Neuronal stem cell (in vitro differentiated cells): Measurements from ENCODE around the gene ENO4.

ENCODE experiments used
- DNase-seq: peaks from one replicate; pipeline ENCODE4 v3.0.0-alpha.2; 2013; ENCODE audit warnings: low spot score
- H2AFZ ChIP-seq: one replicate; pipeline ENCODE4 v1.6.1; 2013; ENCODE audit warnings: mild to moderate bottlenecking, low read length, inconsistent platforms
- H2AK5ac ChIP-seq: 2 replicates; pipeline ENCODE4 v1.6.1; 2013; ENCODE audit warnings: low read depth, mild to moderate bottlenecking, inconsistent platforms, low read length, moderate library complexity, mixed read lengths
- H2BK120ac ChIP-seq: 2 replicates; pipeline ENCODE4 v1.6.1; 2013; ENCODE audit warnings: low read depth, mild to moderate bottlenecking, inconsistent platforms, low read length, moderate library complexity, mixed read lengths
- H2BK12ac ChIP-seq: one replicate; pipeline ENCODE4 v1.6.1; 2013; ENCODE audit warnings: low read length, inconsistent platforms
- H2BK15ac ChIP-seq: 2 replicates; pipeline ENCODE4 v1.6.1; 2013; ENCODE audit warnings: mild to moderate bottlenecking, low read length, inconsistent platforms, mixed read lengths
- H2BK5ac ChIP-seq: one replicate; pipeline ENCODE4 v1.6.1; 2013; ENCODE audit warnings: inconsistent platforms, mild to moderate bottlenecking, low read length, moderate library complexity
- H3K14ac ChIP-seq: one replicate; pipeline ENCODE4 v1.6.1; 2013; ENCODE audit warnings: low read length, inconsistent platforms
- H3K18ac ChIP-seq: 2 replicates; pipeline ENCODE4 v1.6.1; 2013; ENCODE audit warnings: low read length, inconsistent platforms
- H3K23ac ChIP-seq: 2 replicates; pipeline ENCODE4 v1.6.1; 2013; ENCODE audit warnings: low read depth, mild to moderate bottlenecking, mixed read lengths, low read length, inconsistent platforms; ENCODE audit not compliant: poor library complexity
- H3K27ac ChIP-seq: replicated peaks from 3 replicates; pipeline ENCODE4 v1.5.1; 2013; ENCODE audit warnings: low read length, inconsistent platforms
- H3K27me3 ChIP-seq, 3 experiments: 2 replicates each; pipeline ENCODE4 v1.6.1; 2013; ENCODE audit warnings: low read length in 3 of 3, mild to moderate bottlenecking in 2 of 3, inconsistent platforms in 1 of 3, low read depth in 1 of 3, mixed read lengths in 1 of 3, moderate library complexity in 1 of 3; ENCODE audit not compliant: control insufficient read depth in 3 of 3, insufficient read depth in 3 of 3
- H3K36me3 ChIP-seq, 2 donors: replicated peaks in 1 of 2; 2 replicates each; pipeline ENCODE4 v1.6.1; 2013; ENCODE audit warnings: low read length in 2 of 2; ENCODE audit not compliant: control insufficient read depth in 2 of 2, insufficient read depth in 2 of 2
- H3K4ac ChIP-seq: 2 replicates; pipeline ENCODE4 v1.6.1; 2013; ENCODE audit warnings: inconsistent platforms, mild to moderate bottlenecking, low read length, moderate library complexity
- H3K4me1 ChIP-seq, 2 donors: 1 replicate in 1 of 2; 2 replicates in 1 of 2; pipeline ENCODE4 v1.6.1; 2013; ENCODE audit warnings: low read length in 2 of 2, low read depth in 1 of 2; ENCODE audit not compliant: control insufficient read depth in 2 of 2, insufficient read depth in 1 of 2
- H3K4me2 ChIP-seq: one replicate; pipeline ENCODE4 v1.6.1; 2013; ENCODE audit warnings: mild to moderate bottlenecking, low read length, inconsistent platforms; ENCODE audit not compliant: insufficient read depth, poor library complexity, severe bottlenecking
- H3K4me3 ChIP-seq, 2 donors: 2 replicates each; pipeline ENCODE4 v1.5.1; 2013; ENCODE audit warnings: low read length in 2 of 2, mild to moderate bottlenecking in 2 of 2, inconsistent platforms in 1 of 2, moderate library complexity in 1 of 2
- H3K79me1 ChIP-seq: one replicate; pipeline ENCODE4 v1.6.1; 2013; ENCODE audit warnings: low read depth, mild to moderate bottlenecking, inconsistent platforms, low read length, moderate library complexity
- H3K9ac ChIP-seq: one replicate; pipeline ENCODE4 v1.6.1; 2013; ENCODE audit warnings: mild to moderate bottlenecking, low read depth, low read length, inconsistent platforms; ENCODE audit not compliant: poor library complexity
- H3K9me3 ChIP-seq, 2 donors: replicated peaks in 1 of 2; 2 replicates each; pipeline versions ENCODE3 to v1.6.1; 2013; ENCODE audit warnings: low read length in 2 of 2, mild to moderate bottlenecking in 2 of 2, inconsistent platforms in 1 of 2, low read depth in 1 of 2, mixed read lengths in 1 of 2, moderate library complexity in 1 of 2; ENCODE audit not compliant: control insufficient read depth in 2 of 2, insufficient read depth in 1 of 2
- H4K8ac ChIP-seq: one replicate; pipeline ENCODE4 v1.6.1; 2013; ENCODE audit warnings: low read depth, mild to moderate bottlenecking, inconsistent platforms, low read length, moderate library complexity
- H4K91ac ChIP-seq: one replicate; pipeline ENCODE4 v1.6.1; 2013; ENCODE audit warnings: low read length, low read depth, mild to moderate bottlenecking, inconsistent platforms; ENCODE audit not compliant: poor library complexity
- WGBS, 2 donors: extraction: QIAGEN DNeasy Blood & Tissue Kit; methylation state at CpG; one replicate each; pipeline ENCODE4 v1.1.7; 2013; ENCODE audit warnings: missing lambda C conversion rate in 2 of 2, mixed read lengths in 1 of 2; ENCODE audit not compliant: insufficient read length in 2 of 2, insufficient replicate concordance in 1 of 2; ENCODE audit errors: extremely low coverage in 2 of 2; 5-methylcytosine and 5-hydroxymethylcytosine counted together

The ENO4 gene

GRCh38 chr10:116873134-116873533 lies 23.8 kb downstream of the ENO4 start:
- DNase-seq: no peak
- H2BK5ac ChIP-seq: no peak overlapping the region
- peaks cover 0 to 81% (median 0%) of the 10 kb centered on the region in 3 experiments for H3K27me3 ChIP-seq
- no peak overlapping the region for H3K9ac ChIP-seq
- no peak overlapping the region for H2AK5ac ChIP-seq
- no peaks in the 10 kb centered on the region for H3K36me3 ChIP-seq
- no peaks in the 10 kb centered on the region for H3K9me3 ChIP-seq
- H3K4ac ChIP-seq: no peak overlapping the region
- no peak overlapping the region for H3K14ac ChIP-seq
- H3K18ac ChIP-seq: no peak overlapping the region
- H2BK120ac ChIP-seq: no peak overlapping the region
- no peak overlapping the region for H3K4me3 ChIP-seq
- H4K8ac ChIP-seq: no peak overlapping the region
- no CpG with 5 or more reads among the region's 2 CpGs for WGBS, 2 donors
- no peaks in the 10 kb centered on the region for H3K79me1 ChIP-seq
- no peak overlapping the region for H2AFZ ChIP-seq
- no peaks in the 10 kb centered on the region for H3K4me1 ChIP-seq
- no peak overlapping the region for H3K4me2 ChIP-seq
- H3K27ac ChIP-seq: no peak overlapping the region
- no peak overlapping the region for H2BK15ac ChIP-seq
- H2BK12ac ChIP-seq: no peak overlapping the region
- no peak overlapping the region for H3K23ac ChIP-seq
- no peak overlapping the region for H4K91ac ChIP-seq

- Histone ChIP-seq H2BK5ac (no peak overlapping the region), H3K23ac (no peak overlapping the region), H3K14ac (no peak overlapping the region), H3K4me1 (peaks cover 0 to 4% of the 10 kb centered on the region in 2 donors), H3K4me2 (no peak overlapping the region), H3K27me3 (peaks cover 0 to 71% (median 0%) of the 10 kb centered on the region in 3 experiments), H3K18ac (no peak overlapping the region), H3K4me3 (no peak overlapping the region), H2BK15ac (no peak overlapping the region), H2BK12ac (no peak overlapping the region), H3K79me1 (no peaks in the 10 kb centered on the region), H4K91ac (no peak overlapping the region), H3K36me3 (no peaks in the 10 kb centered on the region), H3K27ac (no peak overlapping the region), H4K8ac (no peak overlapping the region), H2BK120ac (no peak overlapping the region), H3K9ac (no peak overlapping the region), H3K9me3 (no peaks in the 10 kb centered on the region), H3K4ac (no peak overlapping the region), H2AFZ (no peak overlapping the region), H2AK5ac (no peak overlapping the region)
- WGBS, 2 donors: no CpG with 5 or more reads among the region's 2 CpGs
- DNase-seq: no peak
These were observed 26.6 kb downstream of the ENO4 start for GRCh38 chr10:116875897-116876296.

- peaks cover 0 to 4% of the 10 kb centered on the region in 2 donors for H3K4me1 ChIP-seq
- no peak overlapping the region for H2BK15ac ChIP-seq
- peaks cover 0 to 80% (median 0%) of the 10 kb centered on the region in 3 experiments for H3K27me3 ChIP-seq
These were observed 28.1 kb downstream of the ENO4 start for GRCh38 chr10:116877391-116877790.

GRCh38 chr10:116878123-116878522 lies 28.8 kb downstream of the ENO4 start:
- Histone ChIP-seq H3K4me1 (peaks cover 0 to 5% of the 10 kb centered on the region in 2 donors), H3K18ac (no peak overlapping the region), H3K9me3 (no peaks in the 10 kb centered on the region), H3K14ac (no peak overlapping the region), H3K27me3 (peaks cover 0 to 77% (median 0%) of the 10 kb centered on the region in 3 experiments), H2BK120ac (no peak overlapping the region), H4K8ac (no peak overlapping the region), H3K4me3 (no peak overlapping the region), H3K4me2 (no peak overlapping the region), H2BK12ac (no peak overlapping the region), H3K27ac (no peak overlapping the region), H3K79me1 (no peaks in the 10 kb centered on the region), H2AK5ac (no peak overlapping the region), H4K91ac (no peak overlapping the region), H3K9ac (no peak overlapping the region), H2BK15ac (no peak overlapping the region), H3K4ac (no peak overlapping the region), H3K36me3 (no peaks in the 10 kb centered on the region), H3K23ac (no peak overlapping the region), H2AFZ (no peak overlapping the region), H2BK5ac (no peak overlapping the region)
- no peak for DNase-seq
- WGBS, 2 donors: no CpG with 5 or more reads among the region's 2 CpGs

More at GRCh38 chr10:116877391-116877790, 28.1 kb downstream of the ENO4 start:
- H4K91ac ChIP-seq: no peak overlapping the region
- no peak for DNase-seq
- H3K18ac ChIP-seq: no peak overlapping the region
- H3K79me1 ChIP-seq: no peaks in the 10 kb centered on the region
- H3K4me2 ChIP-seq: no peak overlapping the region
- no peaks in the 10 kb centered on the region for H3K9me3 ChIP-seq
- no peak overlapping the region for H3K4ac ChIP-seq
- H2BK5ac ChIP-seq: no peak overlapping the region
- no peak overlapping the region for H3K27ac ChIP-seq
- H2AFZ ChIP-seq: no peak overlapping the region
- no CpG with 5 or more reads among the region's 3 CpGs for WGBS, 2 donors
- no peaks in the 10 kb centered on the region for H3K36me3 ChIP-seq
- no peak overlapping the region for H4K8ac ChIP-seq
- H3K23ac ChIP-seq: no peak overlapping the region
- H3K4me3 ChIP-seq: no peak overlapping the region
- no peak overlapping the region for H2BK12ac ChIP-seq
- no peak overlapping the region for H3K14ac ChIP-seq
- H2AK5ac ChIP-seq: no peak overlapping the region
- H3K9ac ChIP-seq: no peak overlapping the region
- no peak overlapping the region for H2BK120ac ChIP-seq
